SKM-1 (cell line): ENCODE data around the gene ELF1.
A peak's percentile ranks its signal among the peaks of the same experiment; 100 is the strongest.

Experiments used
- DNase-seq: peaks from one replicate; lab custom pipeline; 2025; ENCODE audit not compliant: unreplicated experiment; lab: John Stamatoyannopoulos, UW

Gene ELF1

DNA sequence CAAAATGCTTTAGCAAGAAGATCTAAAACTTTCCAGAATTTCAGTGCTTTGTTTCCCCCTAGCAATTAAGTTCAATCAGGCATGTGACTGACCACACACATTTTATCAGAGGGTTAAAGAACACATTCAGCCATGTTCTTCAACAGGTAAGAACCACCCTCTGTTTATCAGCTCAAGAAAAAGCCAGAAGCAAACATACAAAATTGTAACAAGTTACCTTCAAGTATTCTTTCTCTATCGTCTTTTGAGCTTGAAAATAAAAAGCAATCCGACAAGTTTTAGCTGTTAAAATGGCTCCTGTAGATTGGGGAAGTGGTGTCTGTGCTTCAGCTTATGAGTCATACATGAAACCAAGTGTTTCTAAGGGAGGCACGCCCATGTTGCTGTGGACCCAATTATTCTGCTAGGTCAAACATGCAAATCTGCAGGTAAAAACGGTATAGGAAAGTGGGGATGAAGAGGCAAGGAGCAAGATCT is at the start of gene ELF1:
Gene ELF1, minus strand, starts transcription at position 306 of the 477 bp plus-strand sequence. CDS start 37,262 bp downstream, outside the sequence.
- peak; percentile 87 for DNase-seq

GRCh38 chr13:41065078-41065477 is 46.0 kb upstream of the ELF1 start:
- no peak for DNase-seq

- no peak for DNase-seq
Observed at GRCh38 chr13:41064493-41064892, 45.4 kb upstream of the ELF1 start.

DNA sequence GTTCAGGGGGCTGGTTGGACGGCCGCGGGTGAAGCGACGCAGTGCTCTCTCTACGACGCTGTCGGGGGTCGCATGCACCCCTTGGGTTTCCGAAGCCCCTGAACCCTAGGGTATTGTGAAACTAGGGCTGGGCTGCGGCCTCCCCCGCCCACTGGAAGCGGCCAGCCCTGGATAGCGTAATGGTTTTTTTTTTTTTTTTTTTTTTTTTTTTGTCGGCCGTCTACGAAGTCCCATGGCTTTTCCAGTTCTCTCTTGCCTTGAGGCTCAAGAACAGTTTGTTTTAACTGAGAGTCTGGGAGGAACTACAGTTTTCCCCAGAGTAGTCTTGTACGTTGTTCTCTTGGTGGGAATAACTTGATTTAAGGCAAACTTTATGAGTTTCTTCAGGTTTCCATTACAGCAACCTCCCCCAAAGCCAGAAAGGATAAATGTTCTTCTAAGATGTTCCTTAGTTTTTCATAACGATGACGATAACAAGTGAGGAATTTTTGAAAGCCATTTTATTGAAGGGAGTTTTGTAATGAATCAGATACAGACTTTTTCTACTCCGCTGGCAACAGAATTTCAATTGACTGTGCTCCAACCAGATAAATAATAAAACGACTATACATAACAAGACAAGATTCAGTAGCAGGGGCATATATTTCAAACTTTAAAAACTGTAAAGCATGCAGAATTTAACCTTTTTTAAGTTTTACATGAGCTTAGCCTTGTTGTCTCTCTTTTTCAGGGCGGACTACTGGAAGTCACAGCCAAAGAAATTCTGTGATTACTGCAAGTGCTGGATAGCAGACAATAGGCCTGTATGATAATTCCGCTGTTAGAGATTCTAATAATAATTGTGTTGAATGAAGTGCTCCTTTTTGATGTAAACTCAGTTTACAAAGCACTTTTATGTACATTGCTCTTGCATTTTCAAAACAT is 43.1 kb upstream of the ELF1 start:
- DNase-seq = no peak

DNA sequence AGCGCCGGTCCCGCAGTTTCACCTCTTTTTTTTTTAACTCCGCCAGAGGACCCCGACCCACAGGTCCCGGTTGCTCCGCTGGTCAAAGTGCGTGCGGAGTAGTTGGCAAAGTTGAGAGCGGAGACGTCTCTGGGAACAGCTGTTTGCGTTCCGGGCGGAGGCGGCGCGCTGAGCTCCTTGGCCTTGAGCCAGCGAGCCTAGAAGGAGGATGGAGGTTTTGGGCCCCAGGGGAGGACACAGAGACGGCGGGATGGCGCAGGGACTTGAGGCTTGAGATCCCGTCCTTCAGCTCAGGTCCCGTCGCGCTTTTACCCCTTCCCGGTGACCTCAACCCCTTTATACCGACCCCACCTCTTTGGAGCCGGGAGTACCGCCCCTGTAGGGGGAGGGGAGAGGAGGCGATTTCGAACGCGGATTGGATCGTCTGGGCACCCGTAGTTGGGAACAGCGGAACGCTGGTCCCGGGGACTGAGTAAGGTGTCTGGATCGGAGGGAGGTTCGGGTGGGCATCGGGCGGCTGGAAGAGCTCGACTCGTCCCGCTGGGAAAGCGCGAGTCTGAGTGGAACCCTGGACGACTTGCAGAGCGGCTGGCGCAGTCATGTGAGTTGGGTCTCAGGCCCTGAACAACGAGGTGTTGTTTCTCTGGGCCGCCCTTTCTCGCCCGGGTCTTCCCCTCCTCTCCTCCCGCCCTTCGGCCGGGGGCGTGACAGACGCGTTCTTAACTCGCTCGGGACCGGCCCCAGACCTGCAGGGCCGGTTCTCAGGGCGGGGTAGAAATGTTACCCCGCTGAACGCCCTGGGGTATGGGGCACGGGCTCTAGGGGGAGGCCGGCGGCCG is 42.2 kb upstream of the ELF1 start, which contains the start of gene WBP4:
Gene WBP4, plus strand, starts transcription at position 435 of the 839 bp plus-strand sequence. Its CDS starts 165 bp downstream, at position 600.
- DNase-seq = peak; percentile 75

- DNase-seq = peak; percentile 68
Observed at GRCh38 chr13:41060724-41061074, 41.6 kb upstream of the ELF1 start.

GRCh38 chr13:41060082-41060723 is 41.1 kb upstream of the ELF1 start:
- DNase-seq = peak; percentile 66

DNA sequence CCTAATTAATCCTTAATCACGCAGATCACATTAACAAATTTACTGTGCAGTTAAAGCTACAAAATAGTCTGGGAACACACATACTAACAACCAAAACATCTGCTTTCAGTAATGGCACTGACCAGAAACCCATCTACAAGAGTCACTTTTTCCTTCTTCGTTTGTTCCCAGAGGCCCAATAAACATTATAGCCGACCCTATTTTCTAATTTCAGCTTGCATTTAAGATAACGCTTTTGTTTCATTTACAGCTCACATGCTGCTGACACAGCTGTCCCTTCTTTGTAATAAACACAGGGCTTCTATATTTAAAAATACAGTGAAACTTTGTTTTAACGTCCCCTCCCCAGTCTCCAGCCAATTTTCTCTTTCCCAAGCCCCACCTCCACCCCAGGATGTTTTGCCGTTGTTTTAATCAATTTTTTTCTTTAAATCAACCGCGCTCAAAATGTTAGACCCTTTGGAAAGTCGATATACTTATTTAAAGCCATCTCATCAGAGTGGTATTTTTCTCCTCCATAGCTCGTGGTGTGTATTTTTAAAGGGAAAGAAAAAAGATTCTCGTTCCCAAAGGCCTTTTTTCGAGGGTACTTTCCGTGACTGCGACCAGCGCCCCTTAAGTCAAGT is 40.5 kb upstream of the ELF1 start:
- no peak for DNase-seq

- DNase-seq = no peak
Observed at GRCh38 chr13:41058295-41059070, 39.4 kb upstream of the ELF1 start.

DNA sequence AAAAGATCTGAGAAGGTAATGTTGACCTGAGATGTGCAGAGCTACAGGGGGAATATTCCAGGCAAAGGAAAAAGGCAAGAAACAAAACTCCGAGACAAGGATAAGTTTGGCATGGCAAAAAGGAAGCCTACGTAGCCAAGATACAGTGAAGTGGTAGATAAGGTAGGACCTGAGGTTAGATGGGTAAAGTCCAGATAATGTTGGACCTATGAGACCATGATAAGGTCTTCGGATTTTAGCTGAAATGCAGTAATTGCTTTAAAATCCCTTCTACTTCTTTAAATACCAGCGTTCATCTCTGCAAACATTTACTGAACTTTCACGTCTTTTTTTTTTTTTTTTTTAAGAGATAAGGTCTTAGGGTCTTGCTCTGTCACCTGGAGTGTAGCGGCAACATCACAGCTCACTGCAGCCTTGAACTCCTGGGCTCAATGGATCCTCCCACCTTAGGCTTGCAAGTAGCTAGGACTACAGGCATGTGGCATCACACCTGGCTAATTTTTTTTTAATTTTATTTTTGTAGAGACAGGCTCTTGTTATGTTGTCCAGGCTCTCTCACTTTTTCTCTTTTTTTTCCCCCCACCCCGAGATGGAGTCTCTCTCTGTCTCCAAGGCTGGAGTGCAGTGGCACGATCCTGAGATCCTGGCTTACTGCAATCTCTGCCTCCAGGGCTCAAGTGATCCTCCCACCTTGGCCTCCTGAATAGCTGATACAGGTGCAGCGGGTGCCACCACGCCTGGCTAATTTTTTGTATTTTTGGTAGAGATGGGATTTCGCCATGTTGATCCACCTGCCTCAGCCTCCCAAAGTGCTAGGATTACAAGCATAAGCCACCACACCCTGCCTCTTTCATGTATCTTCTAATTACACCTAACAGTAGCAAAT is 38.0 kb upstream of the ELF1 start:
- no peak for DNase-seq

- no peak for DNase-seq
Observed at GRCh38 chr13:41056194-41056593, 37.1 kb upstream of the ELF1 start.

GRCh38 chr13:41054919-41055619 is 36.0 kb upstream of the ELF1 start:
- no peak for DNase-seq

DNA sequence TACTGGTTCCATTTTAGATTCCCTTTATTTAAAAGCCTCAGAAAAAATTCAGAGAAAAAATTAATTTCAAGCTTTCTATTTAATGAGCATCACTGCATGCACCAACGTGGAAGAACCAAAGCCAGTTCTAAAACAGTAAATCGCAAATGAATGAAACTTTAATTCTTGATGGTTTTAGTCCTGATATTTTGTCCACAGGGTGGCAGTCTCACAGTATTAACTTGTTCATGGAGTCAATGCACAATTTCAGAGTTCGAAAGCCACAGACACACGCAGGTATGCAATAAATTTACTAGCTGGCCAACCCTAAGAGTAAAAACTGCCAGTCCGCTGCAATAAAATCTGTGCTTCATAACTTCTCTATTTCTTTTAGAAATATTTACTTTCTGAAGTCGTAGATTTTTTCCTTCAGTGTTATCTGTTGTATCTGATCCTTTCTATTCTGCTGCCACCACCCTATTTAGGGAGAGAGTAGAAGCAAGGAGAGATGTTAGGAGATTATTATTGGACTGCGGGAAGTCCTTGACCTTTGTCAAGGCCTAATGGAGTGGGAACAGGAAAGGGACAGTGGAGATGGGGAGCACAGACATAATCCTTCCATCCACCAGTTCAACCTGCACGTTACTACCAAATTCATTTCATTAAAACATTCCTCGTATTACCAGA is 35.2 kb upstream of the ELF1 start:
- DNase-seq = no peak

- DNase-seq = no peak
Observed at GRCh38 chr13:41053384-41053826, 34.3 kb upstream of the ELF1 start.

DNA sequence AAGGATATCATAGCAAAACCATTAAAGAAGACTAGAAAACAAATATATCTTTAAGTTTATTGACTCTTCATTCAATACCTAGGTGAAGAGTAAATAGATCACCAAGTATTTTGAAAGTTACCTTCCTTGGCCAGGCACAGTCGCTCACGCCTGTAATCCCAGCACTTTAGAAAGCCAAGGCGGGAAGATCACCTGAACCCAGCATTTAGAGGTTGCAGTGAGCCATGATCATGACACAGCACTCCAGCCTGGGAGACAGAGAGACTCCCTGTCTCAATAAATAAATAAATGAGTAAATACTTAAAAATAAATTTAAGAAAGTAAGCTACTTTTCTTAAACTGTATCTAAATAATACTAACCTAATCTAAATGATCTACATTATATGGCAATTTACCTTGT is 33.3 kb upstream of the ELF1 start:
- no peak for DNase-seq

- no peak for DNase-seq
Observed at GRCh38 chr13:41049480-41050440, 30.6 kb upstream of the ELF1 start.

GRCh38 chr13:41048640-41049039 is 29.5 kb upstream of the ELF1 start:
- DNase-seq = no peak
